HG03432 (cell line): ENCODE results near the gene NUP98.
"Not testable (repeated sequence)": the region's sequence is repeated elsewhere in the genome, so short reads cannot be mapped to it uniquely, and the experiment has no call there.

Source experiments
- ATAC-seq: cut with Tn5 transposase; IDR thresholded peaks from one replicate; pipeline ENCODE4 v1.9.1; 2021; ENCODE audit warnings: mild to moderate bottlenecking, moderate library complexity; ENCODE audit not compliant: unreplicated experiment

The NUP98 gene

GRCh38 chr11:3802011-3802790, 4.8 kb upstream of the NUP98 start:
- ATAC-seq = no peak

- no peak for ATAC-seq
Measured at GRCh38 chr11:3799873-3800272, 2.5 kb upstream of the NUP98 start.

GRCh38 chr11:3799143-3799542, 1.8 kb upstream of the NUP98 start:
- ATAC-seq = no peak

GRCh38 chr11:3796801-3797328, 489 bp downstream of the NUP98 start:
- peak; percentile 34 for ATAC-seq

- no peak for ATAC-seq
Measured at GRCh38 chr11:3796346-3796745, 1.0 kb downstream of the NUP98 start.

- no peak for ATAC-seq
Measured at GRCh38 chr11:3796002-3796311, 1.4 kb downstream of the NUP98 start.

- no peak for ATAC-seq
Measured at GRCh38 chr11:3795131-3796001, 2.0 kb downstream of the NUP98 start.

- ATAC-seq = not testable (repeated sequence)
Measured at GRCh38 chr11:3794387-3794786, 3.0 kb downstream of the NUP98 start.

- no peak for ATAC-seq
Measured at GRCh38 chr11:3786781-3787428, 10.4 kb downstream of the NUP98 start.

- ATAC-seq = no peak
Measured at GRCh38 chr11:3783611-3784010, 13.7 kb downstream of the NUP98 start.

- no peak for ATAC-seq
Measured at GRCh38 chr11:3782963-3783362, 14.4 kb downstream of the NUP98 start.

GRCh38 chr11:3781423-3781822, 15.9 kb downstream of the NUP98 start:
- no peak for ATAC-seq

- ATAC-seq = no peak
Measured at GRCh38 chr11:3775736-3776406, 21.5 kb downstream of the NUP98 start.

- ATAC-seq = no peak
Measured at GRCh38 chr11:3773180-3773579, 24.2 kb downstream of the NUP98 start.

- ATAC-seq = no peak
Measured at GRCh38 chr11:3767536-3767935, 29.8 kb downstream of the NUP98 start.

GRCh38 chr11:3766836-3767235, 30.5 kb downstream of the NUP98 start:
- not testable (repeated sequence) for ATAC-seq

GRCh38 chr11:3764266-3764665, 33.1 kb downstream of the NUP98 start:
- ATAC-seq = no peak

GRCh38 chr11:3755151-3755550, 42.2 kb downstream of the NUP98 start:
- ATAC-seq = no peak

GRCh38 chr11:3753110-3753509, 44.2 kb downstream of the NUP98 start:
- ATAC-seq = no peak

- no peak for ATAC-seq
Measured at GRCh38 chr11:3747704-3748103, 49.6 kb downstream of the NUP98 start.

- no peak for ATAC-seq
Measured at GRCh38 chr11:3745161-3745560, 52.2 kb downstream of the NUP98 start.
